ENCODE results near the gene KCNK10.

GRCh38 chr14:88342980-88343379 lies 19.9 kb upstream of the KCNK10 start:
- TF ChIP-seq SUZ12 (IDR thresholded peaks at IDR 0.05; ENCODE audit: extremely low read depth, insufficient read depth, insufficient read length) (no peak), ZNF274 (IDR thresholded peaks at IDR 0.05; ENCODE audit: low read depth, low read length) (no peak)
